Measurements from ENCODE around the gene DFFB.

DNA sequence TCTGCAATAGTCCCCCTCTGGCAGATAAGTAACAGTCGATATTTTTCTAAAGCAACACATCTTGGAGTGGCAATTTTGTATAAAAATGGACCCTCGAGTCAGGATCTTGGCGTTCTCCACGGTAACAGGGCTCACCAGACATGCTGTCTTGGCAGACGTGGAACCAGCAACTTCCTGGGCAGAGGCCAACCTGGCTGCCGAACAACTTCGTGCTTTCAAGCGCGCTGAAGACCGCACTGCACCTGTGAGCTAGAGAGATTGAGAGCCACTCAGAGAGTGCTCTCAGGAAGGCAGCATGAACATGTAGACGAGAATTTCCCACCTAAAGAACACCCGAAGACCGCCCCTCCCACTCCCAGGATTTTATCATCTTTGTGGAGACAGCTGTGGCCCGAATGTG, 35.5 kb downstream of the DFFB start:
- TF ChIP-seq, protein P1, sequence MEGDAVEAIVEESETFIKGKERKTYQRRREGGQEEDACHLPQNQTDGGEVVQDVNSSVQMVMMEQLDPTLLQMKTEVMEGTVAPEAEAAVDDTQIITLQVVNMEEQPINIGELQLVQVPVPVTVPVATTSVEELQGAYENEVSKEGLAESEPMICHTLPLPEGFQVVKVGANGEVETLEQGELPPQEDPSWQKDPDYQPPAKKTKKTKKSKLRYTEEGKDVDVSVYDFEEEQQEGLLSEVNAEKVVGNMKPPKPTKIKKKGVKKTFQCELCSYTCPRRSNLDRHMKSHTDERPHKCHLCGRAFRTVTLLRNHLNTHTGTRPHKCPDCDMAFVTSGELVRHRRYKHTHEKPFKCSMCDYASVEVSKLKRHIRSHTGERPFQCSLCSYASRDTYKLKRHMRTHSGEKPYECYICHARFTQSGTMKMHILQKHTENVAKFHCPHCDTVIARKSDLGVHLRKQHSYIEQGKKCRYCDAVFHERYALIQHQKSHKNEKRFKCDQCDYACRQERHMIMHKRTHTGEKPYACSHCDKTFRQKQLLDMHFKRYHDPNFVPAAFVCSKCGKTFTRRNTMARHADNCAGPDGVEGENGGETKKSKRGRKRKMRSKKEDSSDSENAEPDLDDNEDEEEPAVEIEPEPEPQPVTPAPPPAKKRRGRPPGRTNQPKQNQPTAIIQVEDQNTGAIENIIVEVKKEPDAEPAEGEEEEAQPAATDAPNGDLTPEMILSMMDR (IDR thresholded peaks at IDR 0.05) = no peak
- TF ChIP-seq EZH2phosphoT487 (IDR thresholded peaks at IDR 0.05) = no peak
- TF ChIP-seq EZH2 (IDR thresholded peaks at IDR 0.05) = no peak

Measured in neural progenitor cell (in vitro differentiated cells).